Lung (tissue), 12 donors: ENCODE results near the gene MAP3K14. TPM values are rescaled to one million over a fixed set of nuclear protein-coding genes. Genes with fewer than 3 reads are reported as not detected.

ENCODE experiments used
- ATAC-seq: fragments of 200-7000 bp; cut with Tn5 transposase; one replicate; pipeline ENCODE4 v1.9.1; 2020; ENCODE audit warnings: moderate number of reproducible peaks; ENCODE audit not compliant: insufficient read depth, low FRiP score
- DNase-seq, 3 donors: peaks; one replicate each; pipeline ENCODE4 v3.0.0-alpha.2; 2013 to 2017
- H3K27ac ChIP-seq, 2 donors: one replicate each; pipeline ENCODE4 v1.5.1; 2013; ENCODE audit warnings: mild to moderate bottlenecking in 2 of 2, moderate library complexity in 2 of 2, control low read depth in 1 of 2, inconsistent platforms in 1 of 2, low read depth in 1 of 2, low read length in 1 of 2
- H3K27me3 ChIP-seq, 3 donors: one replicate each; pipeline ENCODE4 v1.5.1; 2013; ENCODE audit warnings: low read length in 2 of 3; ENCODE audit not compliant: control insufficient read depth in 3 of 3, insufficient read depth in 3 of 3
- H3K36me3 ChIP-seq, 4 donors: one replicate each; pipeline ENCODE4 v1.5.1; 2013; ENCODE audit warnings: low read length in 4 of 4, mild to moderate bottlenecking in 1 of 4, moderate library complexity in 1 of 4; ENCODE audit not compliant: control insufficient read depth in 4 of 4, insufficient read depth in 4 of 4
- H3K4me1 ChIP-seq, 5 donors: one replicate each; pipeline ENCODE4 v1.5.1; 2013; ENCODE audit warnings: low read length in 5 of 5, mild to moderate bottlenecking in 2 of 5, moderate library complexity in 1 of 5; ENCODE audit not compliant: control insufficient read depth in 5 of 5, insufficient read depth in 5 of 5
- H3K4me3 ChIP-seq: one replicate; pipeline ENCODE4 v1.5.1; 2013; ENCODE audit warnings: mild to moderate bottlenecking, control low read depth, moderate library complexity
- H3K9ac ChIP-seq, 2 donors: one replicate each; pipeline ENCODE4 v1.5.1; 2013; ENCODE audit warnings: low read length in 2 of 2, control low read depth in 1 of 2; ENCODE audit not compliant: insufficient read depth in 1 of 2
- H3K9me3 ChIP-seq, 4 donors: one replicate each; pipeline ENCODE4 v1.5.1; 2013; ENCODE audit warnings: low read length in 3 of 4, mild to moderate bottlenecking in 1 of 4, moderate library complexity in 1 of 4; ENCODE audit not compliant: control insufficient read depth in 4 of 4, insufficient read depth in 3 of 4
- CTCF ChIP-seq: IDR thresholded peaks from 2 replicates; pipeline ENCODE4 v1.5.1; 2012; ENCODE audit warnings: mild to moderate bottlenecking; ENCODE audit errors: control extremely low read depth, extremely low read depth
- WGBS, 2 donors: extraction: QIAGEN DNeasy Blood & Tissue Kit; methylation state at CpG; one replicate each; pipeline ENCODE4 v1.1.7; 2013; 5-methylcytosine and 5-hydroxymethylcytosine counted together
- polyA plus RNA-seq, 2 donors: library from polyadenylated mRNA; stranded (reverse); fragments of 200-250 nt; gene quantifications; one replicate each; pipeline ENCODE4 v1.2.1, GENCODE V29; 2013
- total RNA-seq, 2 donors: library from RNA; depleted of rRNA in 1 of 2; stranded (reverse); fragments of >200 nt in 1 of 2; gene quantifications; one replicate each; pipeline ENCODE4 v1.2.1, GENCODE V29; 2014 to 2021
- donor health status: control.
- donor health status: control.
- donor health status: Bipolar disorder and iron deficiency.
- donor health status: healthy.
- donor health status: DM: yes; HTN: yes; CAD: no.

Gene MAP3K14
- total and polyA plus RNA-seq, 4 donors: 5.9 to 13.5 (median 7.8) TPM

GRCh38 chr17:45355087-45355486 is 38.3 kb upstream of the MAP3K14 start:
- H3K36me3 ChIP-seq: no peaks in the 10 kb centered on the region
- no peak for TF ChIP-seq CTCF
- no peak for ATAC-seq

GRCh38 chr17:45353043-45353442 is 36.2 kb upstream of the MAP3K14 start:
- ATAC-seq: no peak
- Histone ChIP-seq H3K9me3 (peaks cover 0 to 3% (median 0%) of the 10 kb centered on the region in 4 donors), H3K4me1 (no peaks in the 10 kb centered on the region), H3K9ac (no peak overlapping the region), H3K27me3 (peaks cover 0 to 3% (median 0%) of the 10 kb centered on the region in 3 donors), H3K4me3 (no peak overlapping the region), H3K27ac (no peak overlapping the region), H3K36me3 (no peaks in the 10 kb centered on the region)
- WGBS, 2 donors: 67 to 68% methylated on average over 4 of the region's 4 CpGs
- DNase-seq: no peak
- TF ChIP-seq CTCF: no peak

More at GRCh38 chr17:45355087-45355486, 38.3 kb upstream of the MAP3K14 start:
- no peak for DNase-seq
- Histone ChIP-seq H3K4me3 (no peak overlapping the region), H3K9me3 (peaks cover 0 to 3% (median 0%) of the 10 kb centered on the region in 4 donors), H3K27ac (no peak overlapping the region), H3K9ac (no peak overlapping the region), H3K27me3 (peaks cover 0 to 5% (median 2%) of the 10 kb centered on the region in 3 donors), H3K4me1 (no peaks in the 10 kb centered on the region)
- WGBS, 2 donors: 69 to 82% methylated on average over 2 of the region's 2 CpGs

- H3K36me3 ChIP-seq: no peaks in the 10 kb centered on the region
- no peak overlapping the region for H3K4me3 ChIP-seq
- peaks cover 0 to 3% (median 0%) of the 10 kb centered on the region in 4 donors for H3K9me3 ChIP-seq
- 91 to 98% methylated on average over 2 of the region's 2 CpGs for WGBS, 2 donors
- DNase-seq (no peak), ATAC-seq (no peak)
- no peak for TF ChIP-seq CTCF
- peaks cover 0 to 6% (median 0%) of the 10 kb centered on the region in 5 donors for H3K4me1 ChIP-seq
- peaks cover 0 to 3% (median 0%) of the 10 kb centered on the region in 3 donors for H3K27me3 ChIP-seq
- no peak overlapping the region for H3K9ac ChIP-seq
- no peak overlapping the region for H3K27ac ChIP-seq
Measured at GRCh38 chr17:45351831-45352230, 35.0 kb upstream of the MAP3K14 start.

GRCh38 chr17:45347444-45347843 is 30.6 kb upstream of the MAP3K14 start:
- Histone ChIP-seq H3K4me3 (no peak overlapping the region), H3K27me3 (no peaks in the 10 kb centered on the region), H3K27ac (no peak overlapping the region), H3K9me3 (peaks cover 0 to 3% (median 0%) of the 10 kb centered on the region in 4 donors), H3K4me1 (peaks cover 0 to 26% (median 2%) of the 10 kb centered on the region in 5 donors), H3K36me3 (no peaks in the 10 kb centered on the region), H3K9ac (no peak overlapping the region)
- ATAC-seq (no peak), DNase-seq (no peak)
- WGBS, 2 donors: 60 to 68% methylated on average over 6 of the region's 6 CpGs
- no peak for TF ChIP-seq CTCF
